GM18909 (cell line): ENCODE measurements around the gene FBXL2.
A peak's percentile ranks its signal among the peaks of the same experiment; 100 is the strongest.
"Not testable (repeated sequence)": the region's sequence is repeated elsewhere in the genome, so short reads cannot be mapped to it uniquely, and the experiment has no call there.

ENCODE experiments used
- ATAC-seq: cut with Tn5 transposase; IDR thresholded peaks from one replicate; pipeline ENCODE4 v1.9.1; 2021; ENCODE audit warnings: mild to moderate bottlenecking; ENCODE audit not compliant: unreplicated experiment, poor library complexity

Gene FBXL2

DNA sequence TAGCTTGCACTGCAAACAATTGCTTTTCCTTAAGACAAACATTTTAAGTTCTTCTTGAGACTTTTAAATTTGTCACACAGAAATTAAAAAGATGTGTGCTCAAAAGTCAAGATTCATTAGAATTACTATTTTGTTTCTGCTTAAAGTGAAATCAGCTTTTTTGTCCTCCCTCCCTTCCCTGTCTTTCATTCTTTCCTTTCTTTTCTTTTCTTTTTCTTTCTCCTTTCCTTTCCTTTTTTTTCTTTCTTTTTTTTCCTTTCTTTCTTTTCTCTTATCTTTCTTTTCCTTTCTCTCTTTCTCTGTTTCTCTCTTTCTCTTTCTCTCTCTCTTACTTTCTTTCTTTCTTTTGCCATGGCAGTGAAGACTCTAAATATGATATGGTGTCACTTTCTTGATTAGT, 37.8 kb downstream of the FBXL2 start:
- no peak for ATAC-seq

DNA sequence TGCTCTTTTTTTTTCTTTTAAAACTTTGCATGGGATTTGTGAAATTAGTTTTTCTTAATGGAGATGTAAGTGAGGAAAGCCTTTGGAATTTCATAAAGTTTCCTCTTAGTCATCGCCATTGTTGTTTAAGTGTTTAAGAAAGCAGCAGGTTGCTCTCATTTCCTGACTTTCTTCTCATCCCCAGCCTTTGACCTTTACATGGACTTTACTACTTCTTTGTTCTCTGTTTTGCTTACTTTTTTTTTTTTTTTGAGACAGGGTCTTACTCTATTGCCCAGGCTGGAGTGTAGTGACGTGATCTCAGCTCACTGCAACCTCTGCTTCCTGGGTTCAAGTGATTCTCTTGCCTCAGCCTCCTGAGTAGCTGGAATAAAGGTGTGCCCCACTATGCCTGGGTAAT, 38.6 kb downstream of the FBXL2 start:
- no peak for ATAC-seq

DNA sequence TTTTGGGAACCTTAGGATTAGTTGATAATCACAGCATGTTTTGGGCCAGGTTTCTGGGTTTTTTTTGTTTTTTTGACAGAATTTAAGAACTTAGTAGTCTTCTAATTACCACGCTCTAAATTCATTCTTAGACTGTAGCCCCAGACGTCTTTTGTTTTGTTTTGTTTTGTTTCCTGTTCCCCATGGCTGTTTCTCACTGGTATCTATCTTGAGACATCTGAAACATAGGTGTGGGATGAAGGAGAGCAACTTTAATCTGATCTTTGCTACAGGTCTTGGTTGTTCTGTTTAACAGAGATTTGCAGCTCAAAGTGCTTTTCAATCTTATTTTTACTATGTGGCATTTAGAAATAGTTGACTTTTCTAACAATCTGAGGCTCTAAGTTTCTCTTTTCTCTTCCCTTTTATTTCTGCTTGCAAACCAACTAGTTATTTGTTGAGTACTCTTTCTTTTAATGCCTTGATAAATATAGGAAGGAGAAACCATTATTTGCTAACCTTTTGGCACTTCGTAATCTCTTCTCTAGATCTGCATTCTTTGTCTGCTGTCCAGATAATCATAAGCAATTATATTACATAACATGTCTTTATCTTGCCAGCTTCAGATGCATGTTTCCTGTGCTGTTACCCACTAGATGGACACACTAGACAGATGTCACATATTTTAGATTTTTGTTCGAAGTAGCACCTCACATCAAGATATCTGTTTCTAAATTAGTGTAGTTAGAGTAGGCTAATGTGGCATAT, 40.9 kb downstream of the FBXL2 start:
- no peak for ATAC-seq

DNA sequence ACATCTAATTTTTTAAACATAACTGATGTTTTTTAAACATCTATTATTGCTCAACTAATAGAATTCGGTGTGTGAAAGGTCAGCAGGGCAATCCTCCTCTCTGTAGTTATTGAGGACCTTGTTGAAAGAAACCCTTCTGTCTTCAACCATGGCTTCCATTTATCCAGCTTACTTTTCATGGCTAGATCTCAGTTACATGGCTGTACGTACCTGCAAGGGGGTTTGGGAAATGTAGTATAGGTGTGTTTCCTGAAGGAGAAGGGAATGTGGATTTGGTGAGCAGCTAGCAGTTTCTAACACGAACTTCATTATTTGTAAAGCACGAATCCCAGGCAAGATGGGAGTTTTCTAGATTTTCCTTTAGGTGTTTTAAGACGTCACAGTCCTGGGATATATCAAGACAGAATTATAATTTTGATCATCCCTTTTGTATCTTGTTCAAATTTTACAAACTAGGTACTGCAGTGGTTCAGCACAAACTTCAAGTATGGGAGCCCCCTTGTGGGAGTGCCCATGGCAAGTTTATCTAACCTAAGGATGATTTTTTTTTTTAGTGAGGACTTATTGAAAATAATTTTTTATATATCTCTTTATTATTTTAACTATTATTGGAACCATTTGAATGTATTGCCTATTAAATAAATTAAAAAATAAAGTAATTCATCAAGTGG, 41.6 kb downstream of the FBXL2 start:
- no peak for ATAC-seq

DNA sequence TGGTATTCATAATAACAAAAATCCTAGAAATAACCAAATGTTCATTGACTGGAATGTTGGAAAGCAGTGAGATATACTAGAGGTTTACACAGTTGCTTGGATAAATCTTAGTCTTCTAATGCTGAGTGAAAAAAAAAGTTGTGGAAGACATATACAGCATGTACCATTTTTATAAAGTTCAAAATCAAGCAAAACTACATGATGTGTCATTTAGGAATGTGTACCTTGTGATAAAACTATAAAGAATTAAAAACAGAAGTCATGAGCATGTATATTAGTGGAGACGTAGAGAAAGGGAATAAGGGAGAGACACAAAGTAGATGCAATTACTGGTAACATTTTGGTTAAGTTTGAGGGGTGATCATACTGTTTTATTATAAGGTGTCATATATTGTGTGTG, 45.2 kb downstream of the FBXL2 start:
- ATAC-seq = no peak

DNA sequence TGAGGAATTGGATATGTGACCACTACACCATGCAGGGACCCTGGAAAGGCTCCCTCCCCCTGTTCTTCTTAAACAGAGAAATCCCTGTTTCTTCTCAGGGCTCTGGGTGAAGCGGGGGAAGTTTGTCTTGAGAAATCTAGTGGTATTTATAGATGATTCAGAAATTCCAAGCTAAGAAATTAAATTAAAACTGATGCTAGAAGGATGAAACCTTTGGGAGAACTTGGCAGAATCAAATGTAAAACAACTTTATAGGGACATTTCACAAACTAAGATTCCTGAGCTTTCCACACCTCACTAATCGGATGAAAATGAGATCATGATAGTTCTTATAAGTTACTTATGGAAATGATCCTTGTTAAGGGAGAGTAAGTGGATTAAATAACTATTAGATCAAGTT, 54.2 kb downstream of the FBXL2 start:
- no peak for ATAC-seq

DNA sequence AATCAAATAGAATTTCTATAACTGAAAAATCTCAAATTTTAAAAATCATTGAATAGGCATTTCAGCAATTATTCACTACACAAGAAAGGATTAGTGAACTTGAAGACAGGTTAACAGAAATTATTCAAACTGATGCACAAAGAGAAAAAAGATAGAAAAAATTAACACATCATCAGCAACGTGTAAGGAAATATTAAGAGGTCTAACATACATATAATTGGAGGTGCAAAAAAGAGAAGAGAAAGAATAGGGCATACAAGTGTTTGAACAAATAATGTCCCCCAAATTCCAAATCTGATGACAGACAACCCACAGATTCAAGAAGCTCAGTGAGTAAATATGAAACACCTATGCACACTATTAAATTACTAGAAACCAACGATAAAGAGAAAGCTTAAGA, 57.1 kb downstream of the FBXL2 start:
- no peak for ATAC-seq

DNA sequence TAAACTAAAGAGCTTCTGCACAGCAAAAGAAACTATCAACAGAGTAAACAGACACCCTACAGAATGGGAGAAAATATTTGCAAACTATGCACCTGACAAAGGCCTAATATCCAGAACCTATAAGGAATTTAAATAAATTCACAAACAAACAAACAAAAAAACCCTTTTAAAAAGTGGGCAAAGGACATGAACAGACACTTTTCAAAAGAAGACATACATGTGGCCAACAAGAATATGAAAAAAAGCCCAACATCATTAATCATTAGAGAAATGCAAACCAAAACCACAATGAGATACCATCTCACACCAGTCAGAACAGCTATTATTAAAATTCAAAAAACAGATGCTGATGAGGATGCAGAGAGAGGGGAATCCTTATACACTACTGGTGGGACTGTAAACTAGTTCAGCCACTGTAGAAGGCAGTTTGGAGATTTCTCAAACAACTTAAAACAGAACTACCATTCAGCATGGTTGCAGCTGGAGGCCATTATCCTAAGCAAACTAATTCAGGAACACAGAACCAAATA, 61.8 kb downstream of the FBXL2 start:
- ATAC-seq = not testable (repeated sequence)

DNA sequence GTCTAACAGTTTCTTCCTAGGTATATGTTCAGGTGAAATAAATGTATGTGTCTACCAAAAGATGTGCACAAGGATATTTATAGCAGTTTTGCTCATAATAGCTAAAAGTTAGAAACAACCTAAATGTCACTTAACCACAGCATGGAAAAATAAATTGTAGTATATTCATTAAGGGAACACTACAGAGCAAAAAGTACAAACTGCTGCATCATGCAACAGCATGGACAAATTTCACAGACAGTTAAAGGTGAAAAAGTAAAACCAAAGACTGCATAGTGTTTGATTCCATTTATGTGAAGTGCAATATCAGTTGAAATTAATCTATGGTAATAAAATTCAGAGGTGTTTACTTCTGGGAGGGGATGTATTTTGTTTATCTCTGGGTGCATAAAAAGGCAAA, 62.5 kb downstream of the FBXL2 start:
- no peak for ATAC-seq

DNA sequence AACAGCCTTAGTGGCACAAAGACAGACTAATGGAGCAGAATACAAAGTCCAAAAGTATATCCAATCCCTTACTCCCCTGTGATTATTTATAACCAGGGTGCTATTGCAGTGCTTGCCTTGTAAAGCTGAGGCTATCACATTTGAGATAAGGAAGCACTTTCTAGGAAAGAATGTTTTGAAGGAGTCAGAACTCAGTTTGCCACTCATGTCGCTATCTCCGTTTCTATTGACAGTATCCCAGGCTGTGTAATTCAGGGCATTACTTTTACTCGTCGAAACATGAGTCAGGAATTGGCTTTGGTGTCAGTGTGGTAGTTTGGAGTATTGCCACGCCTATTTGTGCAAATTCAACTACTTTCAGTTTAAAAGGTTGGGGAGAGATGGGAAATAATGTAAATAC, 78.4 kb downstream of the FBXL2 start:
- no peak for ATAC-seq

DNA sequence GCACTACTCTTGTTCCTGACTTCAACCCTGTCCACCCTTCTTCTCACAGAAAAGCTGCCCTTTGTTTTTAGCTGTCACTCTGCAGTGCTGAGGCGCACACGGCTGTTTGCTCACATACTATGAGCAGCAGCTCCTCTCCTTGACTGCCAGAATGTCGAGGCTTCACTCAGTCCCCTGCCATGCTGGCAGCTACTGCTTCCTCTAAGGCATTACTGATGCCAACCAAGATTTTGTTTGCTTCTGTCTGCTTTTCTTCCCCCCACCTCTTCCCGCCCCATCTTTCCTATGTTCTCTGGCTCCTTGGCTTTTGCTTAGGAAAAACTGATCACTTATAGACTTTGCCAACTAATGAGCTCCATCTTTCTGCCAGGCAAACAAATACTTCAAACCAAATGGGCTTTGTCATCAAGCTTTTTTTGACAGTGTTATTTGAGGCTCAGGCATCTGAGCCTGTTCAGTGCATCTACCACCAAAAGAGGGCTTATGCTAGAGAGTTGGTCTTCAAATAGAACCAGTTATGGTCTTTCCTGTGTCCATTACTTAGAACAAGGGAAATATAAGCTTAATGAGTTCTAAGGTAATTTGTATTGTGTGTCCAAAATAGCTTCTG, 81.0 kb downstream of the FBXL2 start:
- no peak for ATAC-seq

DNA sequence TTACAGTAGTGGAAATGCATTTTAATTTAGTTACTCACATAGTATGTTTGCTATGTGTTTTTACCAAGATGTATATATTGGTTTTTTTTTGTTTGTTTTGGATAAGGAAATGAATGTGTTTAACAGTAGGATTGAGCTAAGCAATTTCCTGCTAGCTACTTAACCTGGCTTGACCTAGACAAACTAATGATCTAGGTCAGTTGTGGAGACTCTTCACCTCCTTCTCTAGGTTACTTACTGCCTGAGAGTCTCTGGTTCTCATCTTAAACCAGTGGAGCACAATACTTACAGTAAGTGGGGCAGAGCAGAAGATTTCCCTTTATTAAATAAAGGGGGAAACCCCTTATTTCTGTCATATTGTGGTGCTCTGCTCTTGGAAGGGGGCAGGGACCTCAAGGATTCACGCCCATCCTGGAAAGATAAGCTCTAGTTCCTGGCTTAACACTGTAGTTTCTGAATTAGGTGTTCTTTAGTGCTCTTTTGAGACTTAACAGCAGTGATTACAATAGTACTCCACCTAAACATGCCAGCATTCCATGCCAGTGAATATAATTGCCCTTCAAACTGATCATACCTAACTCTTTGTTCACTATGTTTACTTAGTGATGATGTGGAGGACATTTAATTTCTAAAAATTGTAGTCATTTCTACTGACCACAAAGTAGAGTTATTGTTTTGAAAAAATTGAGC, 83.0 kb downstream of the FBXL2 start:
- no peak for ATAC-seq

DNA sequence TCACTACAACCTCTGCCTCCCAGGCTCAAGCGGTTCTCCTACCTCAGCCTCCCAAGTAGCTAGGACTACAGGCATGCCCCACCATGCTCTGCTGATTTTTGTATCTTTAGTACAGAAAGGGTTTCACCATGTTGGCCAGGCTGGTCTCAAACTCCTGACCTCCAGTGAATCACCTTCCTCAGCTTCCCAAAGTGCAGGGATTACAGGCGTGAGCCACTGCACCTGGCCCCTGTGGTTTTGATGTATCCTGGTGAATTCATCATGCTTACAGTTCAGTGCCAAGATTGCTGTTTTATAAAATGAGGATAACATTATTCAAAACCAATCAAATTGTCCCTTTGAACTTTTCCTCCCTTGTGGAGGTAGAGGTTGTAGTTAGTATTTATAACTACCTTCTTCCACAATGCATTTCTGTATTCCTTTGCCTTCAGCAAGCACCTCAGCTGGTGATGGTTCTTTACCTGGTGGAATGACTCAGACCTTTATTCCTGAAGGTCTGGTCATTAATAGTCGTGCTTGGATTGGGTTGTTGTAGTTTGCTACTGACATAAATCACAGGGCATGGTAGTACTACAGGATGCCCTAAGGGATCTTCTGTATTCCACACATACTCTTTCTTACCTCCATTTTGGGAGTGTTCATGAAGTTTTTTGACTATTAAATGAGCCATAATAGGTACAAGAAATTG, 86.0 kb downstream of the FBXL2 start:
- ATAC-seq = no peak

DNA sequence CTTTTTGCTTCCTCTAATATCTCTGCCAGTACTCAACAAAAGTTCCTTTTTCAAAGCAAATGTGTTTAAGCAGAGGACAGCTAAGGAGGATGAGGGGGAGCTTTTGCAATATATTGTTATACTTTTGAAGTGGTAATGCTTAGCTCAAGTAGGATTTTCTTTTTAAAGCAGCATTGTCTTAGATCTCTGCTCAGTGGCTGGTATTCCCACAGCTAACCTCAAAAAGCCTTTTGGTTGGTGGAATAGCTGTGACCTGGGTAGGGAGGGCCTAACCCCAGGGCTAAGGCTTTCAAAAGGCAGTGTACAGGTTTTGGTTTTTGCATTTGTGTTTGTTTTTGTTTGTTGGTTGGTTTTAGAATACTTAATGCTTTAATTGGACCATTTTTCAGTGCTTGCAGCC, 86.8 kb downstream of the FBXL2 start:
- ATAC-seq = no peak

DNA sequence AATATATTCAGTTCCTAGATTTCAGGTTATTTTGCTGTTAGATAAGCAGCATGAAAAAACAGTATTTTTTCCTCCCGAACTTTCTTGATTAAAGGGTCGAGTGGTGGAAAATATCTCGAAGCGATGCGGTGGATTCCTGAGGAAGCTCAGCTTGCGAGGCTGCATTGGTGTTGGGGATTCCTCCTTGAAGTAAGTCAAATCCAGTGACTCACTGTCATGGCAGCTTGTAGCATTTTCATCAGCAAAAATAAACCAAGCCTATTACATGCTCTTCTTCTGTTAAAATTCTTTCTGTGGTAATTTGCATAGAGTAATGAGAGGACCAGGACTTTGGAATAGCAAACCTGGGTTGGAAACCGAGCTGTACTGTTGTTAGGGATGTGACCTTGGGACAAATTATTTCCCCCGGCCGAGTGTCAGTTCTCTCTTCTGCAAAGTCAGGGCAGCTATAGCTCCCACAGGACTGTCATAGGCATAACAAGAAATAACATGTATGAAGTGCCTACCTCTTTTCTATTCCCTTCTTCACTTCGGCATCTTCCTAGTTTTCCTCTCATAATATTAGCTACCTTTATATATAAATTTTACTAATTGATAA, 87.4 kb downstream of the FBXL2 start:
- no peak for ATAC-seq

DNA sequence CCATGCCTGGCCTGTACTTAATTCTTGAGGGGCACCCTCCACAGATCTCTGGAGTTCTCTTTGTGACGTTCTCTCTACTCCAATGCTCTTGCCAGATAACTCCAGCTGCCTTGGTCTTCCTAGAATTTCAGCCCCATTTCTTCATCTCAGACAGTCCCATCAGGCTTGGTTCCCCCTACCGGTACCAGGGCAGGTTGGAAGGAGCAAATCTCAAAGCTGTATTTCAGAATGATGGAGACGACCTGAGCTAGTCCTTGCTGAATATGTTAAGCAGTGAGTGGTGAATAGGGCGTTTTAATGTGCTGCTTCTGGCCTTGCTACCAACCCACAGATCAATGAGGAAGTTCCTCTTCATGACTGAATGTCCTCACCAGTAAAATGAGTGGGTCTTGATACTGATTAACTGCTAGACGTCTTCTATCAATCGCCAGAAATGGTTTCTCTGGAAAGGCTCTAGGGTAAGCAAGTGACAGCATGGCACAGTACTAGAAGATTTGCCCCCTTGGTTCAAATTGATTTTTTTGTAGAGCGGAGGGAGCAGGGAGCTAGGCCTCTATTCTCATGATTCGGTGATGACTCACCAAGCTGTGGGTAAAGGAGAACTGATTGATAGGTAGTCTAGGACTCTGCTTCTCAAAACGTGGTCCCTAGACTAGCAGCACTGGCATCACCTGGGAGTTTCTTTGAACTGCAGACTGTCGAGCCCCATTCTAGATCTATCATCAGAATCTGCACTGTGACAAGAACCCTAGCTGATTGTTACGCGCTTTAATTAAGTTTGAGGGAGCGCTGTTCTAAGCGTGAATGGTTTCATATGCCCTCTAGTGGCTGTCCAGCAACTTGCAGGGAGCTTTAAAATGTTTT, 95.2 kb downstream of the FBXL2 start:
- ATAC-seq = peak; percentile 74

DNA sequence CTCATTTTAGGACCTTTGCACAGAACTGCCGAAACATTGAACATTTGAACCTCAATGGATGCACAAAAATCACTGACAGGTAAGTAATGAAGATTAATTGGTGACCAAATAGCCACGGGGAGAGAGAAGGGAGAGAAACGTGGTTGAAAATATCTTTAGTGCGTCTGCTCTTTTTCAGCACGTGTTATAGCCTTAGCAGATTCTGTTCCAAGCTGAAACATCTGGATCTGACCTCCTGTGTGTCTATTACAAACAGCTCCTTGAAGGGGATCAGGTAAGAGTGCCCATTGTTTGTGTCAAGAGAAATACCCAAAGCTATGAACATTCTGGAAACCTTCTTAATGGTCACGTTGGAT, 95.8 kb downstream of the FBXL2 start:
- ATAC-seq = no peak

DNA sequence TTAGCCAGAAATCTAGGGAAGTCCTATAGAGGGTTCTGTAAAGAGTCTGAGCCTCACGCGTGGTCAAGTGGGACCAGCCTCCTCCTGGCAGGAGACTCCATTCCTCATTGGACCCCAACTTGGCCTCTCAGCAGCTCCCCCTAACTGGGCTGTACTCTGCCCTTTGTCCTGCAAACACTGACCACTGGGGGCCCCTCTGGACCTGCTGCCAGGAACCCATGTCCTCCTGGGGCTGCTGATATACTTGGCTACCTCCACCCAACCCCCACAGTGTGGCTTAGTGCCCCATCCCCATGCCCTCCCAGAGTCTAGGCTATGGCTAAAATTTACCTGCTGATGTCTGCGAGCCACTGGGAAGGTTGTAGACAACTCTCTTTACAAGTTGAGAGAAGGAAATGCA, 100.2 kb downstream of the FBXL2 start:
- ATAC-seq = no peak

DNA sequence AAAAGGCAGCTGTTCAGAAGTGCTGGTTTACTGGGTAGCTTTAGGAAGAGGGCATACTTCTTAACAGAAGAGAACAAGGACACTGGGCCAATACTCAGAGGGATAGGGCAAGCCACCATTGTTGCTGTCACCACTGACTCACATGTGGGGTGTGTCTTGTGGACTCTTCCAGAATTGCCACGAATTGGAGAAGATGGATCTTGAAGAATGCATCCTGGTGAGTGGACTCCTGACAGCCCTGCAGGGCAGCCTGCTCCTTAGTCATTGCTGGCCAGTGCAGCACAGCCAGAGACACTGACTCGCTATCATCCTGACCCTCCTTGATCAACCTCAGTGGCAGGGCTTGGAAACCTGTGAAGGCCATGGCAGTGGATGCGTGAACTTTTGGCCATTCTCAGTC, 100.7 kb downstream of the FBXL2 start:
- ATAC-seq = no peak
